Body of pancreas (tissue), 4 donors: ENCODE data around the gene GPD1L.

Source experiments
- CTCF ChIP-seq, 7 experiments: fragments of 450-650 bp in 4 of 7; fragments of 200-600 bp in 3 of 7; sonication (generic) in 3 of 7; IDR thresholded peaks; one replicate each; pipeline ENCODE4 v1.5.1; 2016 to 2019; ENCODE audit warnings: antibody characterized with exemption in 7 of 7
- POLR2A ChIP-seq, 3 donors: fragments of 450-650 bp; IDR thresholded peaks; one replicate each; pipeline ENCODE4 v1.6.1; 2016; ENCODE audit warnings: antibody characterized with exemption in 3 of 3, mild to moderate bottlenecking in 2 of 3

- no peak for TF ChIP-seq CTCF (IDR thresholded peaks at IDR 0.05)
- TF ChIP-seq POLR2A (IDR thresholded peaks at IDR 0.05): no peak
Observed at GRCh38 chr3:32127219-32127826, 20.9 kb downstream of the GPD1L start.
